Suprapubic skin (tissue), 4 donors: ENCODE measurements around the gene ASPRV1. TPM values are rescaled to one million over a fixed set of nuclear protein-coding genes. Genes with fewer than 3 reads are reported as not detected.

Source experiments
- DNase-seq, 2 donors: peaks; one replicate each; pipeline ENCODE4 v3.0.0-alpha.2; 2019; ENCODE audit warnings: low spot score in 2 of 2
- H3K27ac ChIP-seq: fragments of 200-600 bp; sonication (generic); one replicate; pipeline ENCODE4 v1.5.1; 2019
- H3K27me3 ChIP-seq: fragments of 200-600 bp; sonication (generic); one replicate; pipeline ENCODE4 v1.5.1; 2019
- H3K36me3 ChIP-seq: fragments of 200-600 bp; sonication (generic); one replicate; pipeline ENCODE4 v1.5.1; 2019
- H3K4me1 ChIP-seq: fragments of 200-600 bp; sonication (generic); one replicate; pipeline ENCODE4 v1.5.1; 2019
- H3K4me3 ChIP-seq: fragments of 200-600 bp; sonication (generic); one replicate; pipeline ENCODE4 v1.5.1; 2019; ENCODE audit warnings: mild to moderate bottlenecking
- H3K9me3 ChIP-seq: fragments of 200-600 bp; sonication (generic); one replicate; pipeline ENCODE4 v1.5.1; 2019
- CTCF ChIP-seq, 2 donors: fragments of 200-600 bp in 1 of 2; fragments of 450-650 bp in 1 of 2; sonication (generic) in 1 of 2; IDR thresholded peaks; one replicate each; pipeline ENCODE4 v1.5.1; 2016 to 2019; ENCODE audit warnings: antibody characterized with exemption in 2 of 2, mild to moderate bottlenecking in 1 of 2, moderate library complexity in 1 of 2
- EP300 ChIP-seq: sonication (generic); formaldehyde crosslinking; IDR thresholded peaks from one replicate; pipeline ENCODE4 v1.6.1; 2017; ENCODE audit warnings: antibody characterized with exemption
- POLR2A ChIP-seq, 2 donors: fragments of 450-650 bp; IDR thresholded peaks; one replicate each; pipeline ENCODE4 v1.6.1; 2017; ENCODE audit warnings: antibody characterized with exemption in 2 of 2, mild to moderate bottlenecking in 2 of 2, moderate library complexity in 2 of 2
- POLR2AphosphoS5 ChIP-seq, 3 donors: sonication (generic); formaldehyde crosslinking; IDR thresholded peaks; one replicate each; pipeline ENCODE4 v1.6.1; 2017; ENCODE audit warnings: antibody characterized with exemption in 3 of 3
- WGBS: methylation state at CpG from one replicate; pipeline ENCODE4 v1.1.5; 2018; 5-methylcytosine and 5-hydroxymethylcytosine counted together
- total RNA-seq, 4 donors: library from RNA; depleted of rRNA; stranded (reverse); fragments of >200 nt; gene quantifications; one replicate each; pipeline ENCODE4 v1.1.0, GENCODE V29; 2016

ASPRV1 gene
- total RNA-seq, 4 donors from 2014 or later, result 45.3 to 805 (median 558) TPM

- peaks cover 69% of the 10 kb centered on the region for H3K36me3 ChIP-seq
Measured at GRCh38 chr2:69937968-69938367, 23.5 kb downstream of the ASPRV1 start.

GRCh38 chr2:69936906-69937305, 24.5 kb downstream of the ASPRV1 start:
- no peak for TF ChIP-seq CTCF (IDR thresholded peaks at IDR 0.05)
- no peak for TF ChIP-seq POLR2AphosphoS5 (IDR thresholded peaks at IDR 0.05)
- no peak for TF ChIP-seq EP300
- no peak for TF ChIP-seq POLR2A (IDR thresholded peaks at IDR 0.05)
- Histone ChIP-seq H3K4me1 (peaks cover 5% of the 10 kb centered on the region), H3K27ac (no peak overlapping the region), H3K9me3 (no peaks in the 10 kb centered on the region), H3K27me3 (no peaks in the 10 kb centered on the region), H3K36me3 (peaks cover 64% of the 10 kb centered on the region), H3K4me3 (no peak overlapping the region)
- 82% methylated on average over 11 of the region's 11 CpGs for whole genome bisulfite sequencing
- no peak for DNase-seq

More at GRCh38 chr2:69937968-69938367, 23.5 kb downstream of the ASPRV1 start:
- no peak for DNase-seq
- no peaks in the 10 kb centered on the region for H3K27me3 ChIP-seq
- H3K4me1 ChIP-seq, result peaks cover 5% of the 10 kb centered on the region
- H3K9me3 ChIP-seq, result no peaks in the 10 kb centered on the region
- no peak for TF ChIP-seq CTCF (IDR thresholded peaks at IDR 0.05)
- no peak for TF ChIP-seq EP300
- TF ChIP-seq POLR2AphosphoS5 (IDR thresholded peaks at IDR 0.05), result no peak
- no peak for TF ChIP-seq POLR2A (IDR thresholded peaks at IDR 0.05)
- H3K4me3 ChIP-seq, result no peak overlapping the region
- WGBS, result 95% methylated on average over 14 of the region's 14 CpGs
- no peak overlapping the region for H3K27ac ChIP-seq

- WGBS, result 93% methylated on average over 5 of the region's 5 CpGs
- H3K27me3 ChIP-seq, result no peaks in the 10 kb centered on the region
- H3K4me1 ChIP-seq, result peaks cover 5% of the 10 kb centered on the region
- H3K36me3 ChIP-seq, result peaks cover 49% of the 10 kb centered on the region
- H3K27ac ChIP-seq, result no peak overlapping the region
- no peak for TF ChIP-seq CTCF (IDR thresholded peaks at IDR 0.05)
- TF ChIP-seq EP300, result no peak
- DNase-seq, result no peak
- H3K4me3 ChIP-seq, result no peak overlapping the region
- H3K9me3 ChIP-seq, result no peaks in the 10 kb centered on the region
Measured at GRCh38 chr2:69935011-69935410, 26.4 kb downstream of the ASPRV1 start.

- Histone ChIP-seq H3K27me3 (no peaks in the 10 kb centered on the region), H3K9me3 (no peaks in the 10 kb centered on the region), H3K4me3 (no peak overlapping the region), H3K36me3 (peaks cover 45% of the 10 kb centered on the region), H3K4me1 (peaks cover 5% of the 10 kb centered on the region), H3K27ac (no peak overlapping the region)
- 72% methylated on average over 1 of the region's 1 CpG for WGBS
- DNase-seq, result no peak
- TF ChIP-seq POLR2A (IDR thresholded peaks at IDR 0.05) (no peak), POLR2AphosphoS5 (IDR thresholded peaks at IDR 0.05) (no peak), CTCF (IDR thresholded peaks at IDR 0.05) (no peak), EP300 (no peak)
Measured at GRCh38 chr2:69934614-69934908, 26.9 kb downstream of the ASPRV1 start.

GRCh38 chr2:69933839-69934613, 27.4 kb downstream of the ASPRV1 start:
- peaks cover 39% of the 10 kb centered on the region for H3K36me3 ChIP-seq
- no peak for TF ChIP-seq EP300
- no peak for TF ChIP-seq CTCF (IDR thresholded peaks at IDR 0.05)
- TF ChIP-seq POLR2A (IDR thresholded peaks at IDR 0.05), result no peak
- no peak for TF ChIP-seq POLR2AphosphoS5 (IDR thresholded peaks at IDR 0.05)

More at GRCh38 chr2:69933839-69934613, 27.4 kb downstream of the ASPRV1 start:
- H3K4me3 ChIP-seq, result no peak overlapping the region
- H3K27me3 ChIP-seq, result no peaks in the 10 kb centered on the region
- peaks cover 5% of the 10 kb centered on the region for H3K4me1 ChIP-seq
- H3K27ac ChIP-seq, result no peak overlapping the region
- H3K9me3 ChIP-seq, result no peaks in the 10 kb centered on the region
- 64% methylated on average over 4 of the region's 4 CpGs for WGBS
- no peak for DNase-seq
